IMR-90 (cell line): ENCODE measurements around the gene CNTN4. TPM values are rescaled to one million over a fixed set of nuclear protein-coding genes. Genes with fewer than 3 reads are reported as not detected.

Experiments used
- ATAC-seq: fragments of 200-7000 bp; cut with Tn5 transposase; 2 replicates; pipeline ENCODE4 v1.9.1; 2020; ENCODE audit warnings: low read depth, mild to moderate bottlenecking, moderate library complexity
- BruUV-seq: library from RNA; stranded (reverse); fragments of 400-500 nt; replicated peaks from 2 replicates; lab custom pipeline; 2021; lab: Mats Ljungman, UMichigan
- CTCF ChIA-PET: fragments of 300-600 bp; formaldehyde crosslinking; extraction: SDS; loops from one replicate; lab custom pipeline; 2021; ENCODE audit warnings: antibody characterized with exemption; lab: Yijun Ruan, JAX
- POLR2A ChIA-PET: fragments of 300-600 bp; sonication (Branson Sonifier 250); formaldehyde crosslinking; loops from one replicate; lab custom pipeline; 2022; ENCODE audit warnings: antibody characterized with exemption; ENCODE audit not compliant: unreplicated experiment; lab: Charles Lee
- DNase-seq: peaks from one replicate; pipeline ENCODE4 v3.0.0; 2013
- H2AFZ ChIP-seq: replicated peaks from 2 replicates; pipeline ENCODE3; 2013; ENCODE audit warnings: low read length, mild to moderate bottlenecking; ENCODE audit not compliant: poor library complexity
- H2AK5ac ChIP-seq: 2 replicates; pipeline ENCODE4 v1.6.1; 2013; ENCODE audit warnings: low read depth, low read length, inconsistent platforms
- H2AK9ac ChIP-seq: replicated peaks from 2 replicates; pipeline ENCODE3; 2013; ENCODE audit warnings: mild to moderate bottlenecking, low read depth, low read length, moderate library complexity; ENCODE audit not compliant: poor library complexity
- H2BK120ac ChIP-seq: 2 replicates; pipeline ENCODE4 v1.6.1; 2013; ENCODE audit warnings: low read depth, low read length, inconsistent platforms
- H2BK15ac ChIP-seq: 3 replicates; pipeline ENCODE4 v1.6.1; 2013; ENCODE audit warnings: low read depth, low read length, inconsistent platforms
- H2BK20ac ChIP-seq: 2 replicates; pipeline ENCODE4 v1.6.1; 2013; ENCODE audit warnings: low read depth, mild to moderate bottlenecking, inconsistent platforms, low read length, moderate library complexity
- H2BK5ac ChIP-seq: 2 replicates; pipeline ENCODE4 v1.6.1; 2013; ENCODE audit warnings: mild to moderate bottlenecking, low read depth, low read length, inconsistent platforms; ENCODE audit not compliant: poor library complexity, severe bottlenecking
- H3K14ac ChIP-seq: replicated peaks from 2 replicates; pipeline ENCODE4 v1.6.1; 2013; ENCODE audit warnings: low read depth, low read length, inconsistent platforms
- H3K18ac ChIP-seq: 2 replicates; pipeline ENCODE4 v1.6.1; 2013; ENCODE audit warnings: low read depth, low read length, control low read depth
- H3K23ac ChIP-seq: 2 replicates; pipeline ENCODE4 v1.6.1; 2013; ENCODE audit warnings: low read depth, low read length, inconsistent platforms
- H3K27ac ChIP-seq: 2 replicates; pipeline ENCODE4 v1.5.1; 2013; ENCODE audit warnings: mild to moderate bottlenecking, control low read depth, low read length; ENCODE audit not compliant: insufficient read depth
- H3K27me3 ChIP-seq: 2 replicates; pipeline ENCODE4 v1.6.1; 2013; ENCODE audit warnings: low read length; ENCODE audit not compliant: control insufficient read depth, insufficient read depth
- H3K36me3 ChIP-seq: 2 replicates; pipeline ENCODE4 v1.6.1; 2013; ENCODE audit warnings: low read length, mixed read lengths; ENCODE audit not compliant: control insufficient read depth, insufficient read depth
- H3K4ac ChIP-seq: 2 replicates; pipeline ENCODE4 v1.6.1; 2013; ENCODE audit warnings: low read depth, low read length, inconsistent platforms
- H3K4me1 ChIP-seq: 2 replicates; pipeline ENCODE4 v1.6.1; 2013; ENCODE audit warnings: low read length, mixed read lengths; ENCODE audit not compliant: control insufficient read depth, insufficient read depth
- H3K4me2 ChIP-seq: 2 replicates; pipeline ENCODE4 v1.6.1; 2013; ENCODE audit warnings: low read depth, mild to moderate bottlenecking, control low read depth, low read length, moderate library complexity
- H3K4me3 ChIP-seq: 2 replicates; pipeline ENCODE4 v1.5.1; 2013; ENCODE audit warnings: low read depth, mild to moderate bottlenecking, control low read depth, low read length, moderate library complexity; ENCODE audit not compliant: insufficient read depth
- H3K56ac ChIP-seq: 2 replicates; pipeline ENCODE4 v1.6.1; 2013; ENCODE audit warnings: low read length, inconsistent platforms; ENCODE audit not compliant: insufficient read depth; ENCODE audit errors: extremely low read depth
- H3K79me1 ChIP-seq, 2 experiments: 2 replicates each; pipeline ENCODE4 v1.6.1; 2013; ENCODE audit warnings: low read length in 2 of 2, inconsistent platforms in 1 of 2, low read depth in 1 of 2
- H3K9ac ChIP-seq: 2 replicates; pipeline ENCODE4 v1.6.1; 2013; ENCODE audit warnings: low read depth, low read length, control low read depth
- H3K9me1 ChIP-seq: 2 replicates; pipeline ENCODE4 v1.6.1; 2013; ENCODE audit warnings: low read length, inconsistent platforms; ENCODE audit not compliant: insufficient read depth
- H3K9me3 ChIP-seq: 2 replicates; pipeline ENCODE4 v1.6.1; 2013; ENCODE audit warnings: low read length; ENCODE audit not compliant: control insufficient read depth, insufficient read depth
- H4K20me1 ChIP-seq: 2 replicates; pipeline ENCODE4 v1.6.1; 2013; ENCODE audit warnings: low read length, inconsistent platforms; ENCODE audit not compliant: insufficient read depth
- H4K5ac ChIP-seq: 2 replicates; pipeline ENCODE4 v1.6.1; 2013; ENCODE audit warnings: mild to moderate bottlenecking, low read depth, low read length, control low read depth
- H4K8ac ChIP-seq, 2 experiments: 2 replicates each; pipeline ENCODE4 v1.6.1; 2013; ENCODE audit warnings: low read depth in 2 of 2, low read length in 2 of 2, control low read depth in 1 of 2, inconsistent platforms in 1 of 2
- H4K91ac ChIP-seq: 2 replicates; pipeline ENCODE4 v1.6.1; 2013; ENCODE audit warnings: low read depth, low read length, inconsistent platforms; ENCODE audit not compliant: insufficient read depth
- CEBPB ChIP-seq: IDR thresholded peaks from 2 replicates; pipeline ENCODE4 v1.6.1; 2012; ENCODE audit warnings: low read depth, low read length, improper control_type of control experiment
- CHD1 ChIP-seq: IDR thresholded peaks from 2 replicates; pipeline ENCODE4 v1.6.1; 2012; ENCODE audit warnings: low read depth, low read length, improper control_type of control experiment
- CTCF ChIP-seq: conservative IDR thresholded peaks from 2 replicates; pipeline ENCODE4 v1.5.1; 2012; ENCODE audit warnings: mild to moderate bottlenecking, low read depth, low read length, improper control_type of control experiment
- MXI1 ChIP-seq: IDR thresholded peaks from 2 replicates; pipeline ENCODE4 v1.6.1; 2012; ENCODE audit warnings: low read depth, mild to moderate bottlenecking, low read length, moderate library complexity, borderline replicate concordance
- NFE2L2 ChIP-seq: fragments of 150-350 bp; IDR thresholded peaks from 2 replicates; pipeline ENCODE4 v1.6.1; 2016; ENCODE audit warnings: low read depth, mild to moderate bottlenecking, low read length
- RCOR1 ChIP-seq: IDR thresholded peaks from 2 replicates; pipeline ENCODE4 v1.6.1; 2012; ENCODE audit warnings: mild to moderate bottlenecking, low read length, improper control_type of control experiment; ENCODE audit not compliant: insufficient replicate concordance
- USF2 ChIP-seq: fragments of 150-350 bp; IDR thresholded peaks from 2 replicates; pipeline ENCODE4 v1.6.1; 2017; ENCODE audit warnings: mild to moderate bottlenecking, antibody characterized with exemption, low read length, low read depth
- WGBS, 2 experiments: methylation state at CpG; one replicate each; pipeline versions ENCODE4 v1.1.5 to v1.1.7; 2013; ENCODE audit warnings: missing lambda C conversion rate in 2 of 2; ENCODE audit not compliant: insufficient read length in 1 of 2; ENCODE audit errors: extremely low coverage in 2 of 2; 5-methylcytosine and 5-hydroxymethylcytosine counted together
- dilution Hi-C: fragments of 300-500 bp; cut with HindIII; formaldehyde crosslinking; loops from one replicate; pipeline ENCODE4 v1.14.3; 2018; ENCODE audit warnings: low sequenced_read_pairs; ENCODE audit not compliant: unreplicated experiment
- in situ Hi-C: fragments of 300-500 bp; cut with MboI; formaldehyde crosslinking; loops from 3 replicates; pipeline ENCODE4 v1.14.3; 2019; ENCODE audit warnings: low sequenced_read_pairs, inconsistent platforms, mixed read lengths
- intact Hi-C: fragments of 100-400 bp; cut with micrococcal nuclease; formaldehyde crosslinking; loops from 2 replicates; pipeline ENCODE4 v1.10.0; 2022
- polyA plus RNA-seq, 3 experiments: library from polyadenylated mRNA; depleted of rRNA; stranded (reverse); fragments of >200 nt; gene quantifications; 2 replicates each; pipeline ENCODE4 v1.2.3, GENCODE V29; 2012; ENCODE audit warnings: low replicate concordance in 1 of 3
- total RNA-seq: library from RNA; depleted of rRNA; stranded (reverse); fragments of >200 nt; gene quantifications from 2 replicates; pipeline ENCODE4 v1.2.3, GENCODE V29; 2012

Gene CNTN4
- total and polyA plus RNA-seq, 2 of the 4 experiments (the other 2 are of a cell fraction): under 0.01 TPM; not detected in 1

- Histone ChIP-seq H3K56ac (no peak overlapping the region), H4K5ac (no peak overlapping the region), H3K27ac (no peak overlapping the region), H3K9me3 (peaks cover 5% of the 10 kb centered on the region; the same call in 1 of the 2 replicates), H3K4me1 (no peaks in the 10 kb centered on the region), H2AK9ac (no peak overlapping the region), H3K36me3 (no peaks in the 10 kb centered on the region), H2AK5ac (no peak overlapping the region), H4K91ac (no peak overlapping the region), H2BK5ac (no peak overlapping the region), H3K79me1 (no peaks in the 10 kb centered on the region), H3K4me2 (no peak overlapping the region), H3K4me3 (no peak overlapping the region), H3K14ac (no peak overlapping the region), H3K9ac (no peak overlapping the region), H3K23ac (no peak overlapping the region), H2AFZ (no peak overlapping the region), H2BK20ac (no peak overlapping the region), H3K18ac (no peak overlapping the region), H2BK120ac (no peak overlapping the region), H3K27me3 (no peaks in the 10 kb centered on the region), H4K8ac (no peak overlapping the region), H3K4ac (no peak overlapping the region), H4K20me1 (no peaks in the 10 kb centered on the region), H2BK15ac (no peak overlapping the region), H3K9me1 (no peaks in the 10 kb centered on the region)
- dilution Hi-C loops (no loop called here), in situ Hi-C loops (no loop called here), intact Hi-C loops (loop anchor here (5.0 kb wide), 1 partner anchor 1967 kb away; no protein-coding TSS in a partner anchor)
- DNase-seq (no peak), ATAC-seq (no peak)
- no TSS peak for BruUV-seq
- ChIA-PET CTCF (interaction anchor here (0.6 kb wide), 1 partner anchor 29 kb away, joined by 3 read pairs; no protein-coding TSS in a partner anchor), POLR2A (no interaction called here)
- no CpG with 5 or more reads among the region's 3 CpGs for WGBS, 2 experiments
- TF ChIP-seq NFE2L2: no peak
- TF ChIP-seq CTCF: no peak
- TF ChIP-seq RCOR1: no peak
- TF ChIP-seq MXI1: no peak
- TF ChIP-seq CEBPB: no peak
- no peak for TF ChIP-seq CHD1
- no peak for TF ChIP-seq USF2
These were observed 16.1 kb downstream of the CNTN4 start for GRCh38 chr3:2114617-2115275.
